ENCODE results near the gene MAP3K3. TPM values are rescaled to one million over a fixed set of nuclear protein-coding genes. Genes with fewer than 3 reads are reported as not detected.

MAP3K3 gene
- total and polyA plus RNA-seq, 10 of the 15 experiments (the other 5 are each of a cell fraction or from before 2014, with no cell fraction given): 1.6 to 24.1 (median 15.0) TPM

DNA sequence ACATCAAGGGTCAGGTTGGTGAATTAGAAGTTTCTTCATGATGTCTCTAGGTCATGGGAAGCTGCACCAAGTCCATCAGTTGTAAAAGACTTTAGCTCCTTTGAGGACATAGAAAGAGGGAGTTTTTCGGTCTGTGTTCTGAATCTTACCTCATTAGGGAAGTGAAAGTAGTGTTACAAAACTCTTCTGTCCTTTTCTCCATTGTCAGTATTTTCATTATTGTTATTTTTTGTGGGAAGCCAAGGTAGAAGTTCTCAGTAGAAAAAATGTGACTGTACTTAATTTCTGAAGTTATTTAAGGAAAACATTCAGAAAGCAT lies 24.2 kb downstream of the MAP3K3 start (continued):
- no peak for TF ChIP-seq HCFC1 (IDR thresholded peaks at IDR 0.05; ENCODE audit: low read length)
- TF ChIP-seq FOXK2 (IDR thresholded peaks at IDR 0.05): no peak
- peak; percentile 66 for TF ChIP-seq IKZF1 (conservative IDR thresholded peaks at IDR 0.05)
- TF ChIP-seq ESRRA (IDR thresholded peaks at IDR 0.05; ENCODE audit: low read length): no peak
- no peak for TF ChIP-seq ASH2L (IDR thresholded peaks at IDR 0.05; ENCODE audit: borderline replicate concordance, low read depth)
- TF ChIP-seq ETV6 (conservative IDR thresholded peaks at IDR 0.05 in 1 of 2, IDR thresholded peaks at IDR 0.05 in 1 of 2; ENCODE audit: borderline replicate concordance in 1 of 2, low read depth in 1 of 2): 0 out of 4 replicates have a peak, but pooled peaks of 1 of the 2 experiments have one; percentile 41
- TF ChIP-seq YY1 (IDR thresholded peaks at IDR 0.05; ENCODE audit: low read depth, low read length): no peak
- peak; percentile 84 to 90 for TF ChIP-seq IKZF2 (IDR thresholded peaks at IDR 0.05)
- TF ChIP-seq MXI1 (IDR thresholded peaks at IDR 0.05; ENCODE audit: low read depth, low read length): no peak
- TF ChIP-seq SPI1 (IDR thresholded peaks at IDR 0.05; ENCODE audit: borderline replicate concordance, insufficient read depth, low read depth, low read length): peak; percentile 93
- TF ChIP-seq RBBP5 (conservative IDR thresholded peaks at IDR 0.05): no peak
- TF ChIP-seq, protein P1, sequence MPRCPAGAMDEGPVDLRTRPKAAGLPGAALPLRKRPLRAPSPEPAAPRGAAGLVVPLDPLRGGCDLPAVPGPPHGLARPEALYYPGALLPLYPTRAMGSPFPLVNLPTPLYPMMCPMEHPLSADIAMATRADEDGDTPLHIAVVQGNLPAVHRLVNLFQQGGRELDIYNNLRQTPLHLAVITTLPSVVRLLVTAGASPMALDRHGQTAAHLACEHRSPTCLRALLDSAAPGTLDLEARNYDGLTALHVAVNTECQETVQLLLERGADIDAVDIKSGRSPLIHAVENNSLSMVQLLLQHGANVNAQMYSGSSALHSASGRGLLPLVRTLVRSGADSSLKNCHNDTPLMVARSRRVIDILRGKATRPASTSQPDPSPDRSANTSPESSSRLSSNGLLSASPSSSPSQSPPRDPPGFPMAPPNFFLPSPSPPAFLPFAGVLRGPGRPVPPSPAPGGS (IDR thresholded peaks at IDR 0.05; ENCODE audit: borderline replicate concordance, insufficient read depth, low read depth, low read length, poor library complexity, severe bottlenecking): no peak
- TF ChIP-seq, protein P2, sequence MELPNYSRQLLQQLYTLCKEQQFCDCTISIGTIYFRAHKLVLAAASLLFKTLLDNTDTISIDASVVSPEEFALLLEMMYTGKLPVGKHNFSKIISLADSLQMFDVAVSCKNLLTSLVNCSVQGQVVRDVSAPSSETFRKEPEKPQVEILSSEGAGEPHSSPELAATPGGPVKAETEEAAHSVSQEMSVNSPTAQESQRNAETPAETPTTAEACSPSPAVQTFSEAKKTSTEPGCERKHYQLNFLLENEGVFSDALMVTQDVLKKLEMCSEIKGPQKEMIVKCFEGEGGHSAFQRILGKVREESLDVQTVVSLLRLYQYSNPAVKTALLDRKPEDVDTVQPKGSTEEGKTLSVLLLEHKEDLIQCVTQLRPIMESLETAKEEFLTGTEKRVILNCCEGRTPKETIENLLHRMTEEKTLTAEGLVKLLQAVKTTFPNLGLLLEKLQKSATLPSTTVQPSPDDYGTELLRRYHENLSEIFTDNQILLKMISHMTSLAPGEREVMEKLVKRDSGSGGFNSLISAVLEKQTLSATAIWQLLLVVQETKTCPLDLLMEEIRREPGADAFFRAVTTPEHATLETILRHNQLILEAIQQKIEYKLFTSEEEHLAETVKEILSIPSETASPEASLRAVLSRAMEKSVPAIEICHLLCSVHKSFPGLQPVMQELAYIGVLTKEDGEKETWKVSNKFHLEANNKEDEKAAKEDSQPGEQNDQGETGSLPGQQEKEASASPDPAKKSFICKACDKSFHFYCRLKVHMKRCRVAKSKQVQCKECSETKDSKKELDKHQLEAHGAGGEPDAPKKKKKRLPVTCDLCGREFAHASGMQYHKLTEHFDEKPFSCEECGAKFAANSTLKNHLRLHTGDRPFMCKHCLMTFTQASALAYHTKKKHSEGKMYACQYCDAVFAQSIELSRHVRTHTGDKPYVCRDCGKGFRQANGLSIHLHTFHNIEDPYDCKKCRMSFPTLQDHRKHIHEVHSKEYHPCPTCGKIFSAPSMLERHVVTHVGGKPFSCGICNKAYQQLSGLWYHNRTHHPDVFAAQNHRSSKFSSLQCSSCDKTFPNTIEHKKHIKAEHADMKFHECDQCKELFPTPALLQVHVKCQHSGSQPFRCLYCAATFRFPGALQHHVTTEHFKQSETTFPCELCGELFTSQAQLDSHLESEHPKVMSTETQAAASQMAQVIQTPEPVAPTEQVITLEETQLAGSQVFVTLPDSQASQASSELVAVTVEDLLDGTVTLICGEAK (IDR thresholded peaks at IDR 0.05; ENCODE audit: borderline replicate concordance): no peak
- no peak for TF ChIP-seq ZBTB11 (CRISPR knock-in tag; IDR thresholded peaks at IDR 0.05)
- no peak for TF ChIP-seq BACH1 (IDR thresholded peaks at IDR 0.05; ENCODE audit: borderline replicate concordance)
- no peak for TF ChIP-seq NFYA (IDR thresholded peaks at IDR 0.05; ENCODE audit: borderline replicate concordance, low read depth, low read length)
- no peak for TF ChIP-seq SIN3A (IDR thresholded peaks at IDR 0.05; ENCODE audit: low read depth, low read length)
- no peak for TF ChIP-seq USF2 (IDR thresholded peaks at IDR 0.05; ENCODE audit: borderline replicate concordance, low read depth, low read length)
- TF ChIP-seq CREM (IDR thresholded peaks at IDR 0.05; ENCODE audit: low read depth): peak; percentile 63; the same call in 1 of the 2 replicates
- no peak for TF ChIP-seq PAX8 (IDR thresholded peaks at IDR 0.05)
- no peak for TF ChIP-seq E2F4 (IDR thresholded peaks at IDR 0.05; ENCODE audit: low read depth, low read length)

Data from GM12878 (cell line).